Measurements from ENCODE around the gene KHDC3L.

- TF ChIP-seq EZH2 (IDR thresholded peaks at IDR 0.05; ENCODE audit: insufficient read depth, poor library complexity, severe bottlenecking) (no peak), EZH2phosphoT487 (IDR thresholded peaks at IDR 0.05; ENCODE audit: insufficient read depth, low read depth) (no peak)
These were observed 39.1 kb upstream of the KHDC3L start for GRCh38 chr6:73323323-73323722.

Data from GM23248 (cell line).